B cell (primary cell): ENCODE data around the gene EXOC6B.

ENCODE experiments used
- CTCF ChIP-seq: fragments of 200-600 bp; IDR thresholded peaks from one replicate; pipeline ENCODE4 v1.8.0; 2022; ENCODE audit warnings: antibody characterized with exemption, mild to moderate bottlenecking
- EZH2 ChIP-seq: IDR thresholded peaks from 2 replicates; pipeline ENCODE4 v1.6.1; 2012; ENCODE audit warnings: borderline replicate concordance, low read depth, mild to moderate bottlenecking, moderate library complexity, low read length; ENCODE audit not compliant: insufficient read depth, poor library complexity, severe bottlenecking

GRCh38 chr2:72573232-72573631 lies 252.6 kb downstream of the EXOC6B start:
- TF ChIP-seq CTCF (no peak), EZH2 (no peak)
